Subcutaneous adipose tissue (tissue), 4 donors: ENCODE results near the gene CD79B. TPM values are rescaled to one million over a fixed set of nuclear protein-coding genes. Genes with fewer than 3 reads are reported as not detected.

Source experiments
- CTCF ChIP-seq: fragments of 450-650 bp; IDR thresholded peaks from one replicate; pipeline ENCODE4 v1.5.1; 2016; ENCODE audit warnings: low read depth, mild to moderate bottlenecking, control low read depth, antibody characterized with exemption, moderate library complexity
- total RNA-seq, 4 donors: library from RNA; depleted of rRNA; stranded (reverse); fragments of >200 nt; gene quantifications; one replicate each; pipeline ENCODE4 v1.1.0, GENCODE V29; 2016

CD79B gene
- total RNA-seq, 4 donors from 2014 or later: 3.1 to 4.6 (median 3.8) TPM

GRCh38 chr17:63950940-63951907 is 19.1 kb upstream of the CD79B start:
- no peak for TF ChIP-seq CTCF

GRCh38 chr17:63949576-63950250 is 17.6 kb upstream of the CD79B start:
- TF ChIP-seq CTCF: no peak

GRCh38 chr17:63948521-63948920 is 16.4 kb upstream of the CD79B start:
- no peak for TF ChIP-seq CTCF

GRCh38 chr17:63947711-63948330 is 15.7 kb upstream of the CD79B start:
- no peak for TF ChIP-seq CTCF

GRCh38 chr17:63946440-63947363 is 14.6 kb upstream of the CD79B start:
- no peak for TF ChIP-seq CTCF

GRCh38 chr17:63945784-63946439 is 13.8 kb upstream of the CD79B start:
- no peak for TF ChIP-seq CTCF
